GM18520 (cell line): ENCODE results near the gene TBL3.

ENCODE experiments used
- ATAC-seq: cut with Tn5 transposase; IDR thresholded peaks from one replicate; pipeline ENCODE4 v1.9.1; 2021; ENCODE audit not compliant: unreplicated experiment

Gene TBL3

GRCh38 chr16:2013527-2013926 lies 41.7 kb downstream of the TBL3 start:
- no peak for ATAC-seq

- no peak for ATAC-seq
Observed at GRCh38 chr16:2015117-2015946, 43.5 kb downstream of the TBL3 start.

- no peak for ATAC-seq
Observed at GRCh38 chr16:2015947-2016208, 44.0 kb downstream of the TBL3 start.

- ATAC-seq, result no peak
Observed at GRCh38 chr16:2016407-2016922, 44.6 kb downstream of the TBL3 start.

- ATAC-seq, result no peak
Observed at GRCh38 chr16:2019518-2019920, 47.7 kb downstream of the TBL3 start, which contains the start of gene NPW. TSS of gene NPW (plus strand) at chr16:2019785.

- ATAC-seq, result no peak
Observed at GRCh38 chr16:2019921-2020831, 48.3 kb downstream of the TBL3 start.

- ATAC-seq, result no peak
Observed at GRCh38 chr16:2022723-2023091, 50.9 kb downstream of the TBL3 start.

- peak; percentile 78 for ATAC-seq
Observed at GRCh38 chr16:2023092-2024031, 51.5 kb downstream of the TBL3 start.

- no peak for ATAC-seq
Observed at GRCh38 chr16:2024032-2024420, 52.2 kb downstream of the TBL3 start.

GRCh38 chr16:2025251-2025650 lies 53.4 kb downstream of the TBL3 start:
- ATAC-seq, result no peak

- no peak for ATAC-seq
Observed at GRCh38 chr16:2025878-2026460, 54.1 kb downstream of the TBL3 start.

- ATAC-seq, result no peak
Observed at GRCh38 chr16:2026461-2027023, 54.7 kb downstream of the TBL3 start, which contains the start of gene NHERF2. TSS of gene NHERF2 (plus strand) at chr16:2026902. CDS start at chr16:2027006, 104 bp downstream.

GRCh38 chr16:2027024-2028010 lies 55.5 kb downstream of the TBL3 start:
- no peak for ATAC-seq

- ATAC-seq, result no peak
Observed at GRCh38 chr16:2028146-2028545, 56.3 kb downstream of the TBL3 start.

GRCh38 chr16:2028620-2029220 lies 56.9 kb downstream of the TBL3 start:
- ATAC-seq, result no peak

GRCh38 chr16:2029350-2029749 lies 57.5 kb downstream of the TBL3 start:
- no peak for ATAC-seq

GRCh38 chr16:2030036-2030435 lies 58.2 kb downstream of the TBL3 start:
- no peak for ATAC-seq

GRCh38 chr16:2031081-2031577 lies 59.3 kb downstream of the TBL3 start:
- no peak for ATAC-seq
